ENCODE results near the gene TIMELESS. TPM values are rescaled to one million over a fixed set of nuclear protein-coding genes. Genes with fewer than 3 reads are reported as not detected.

The TIMELESS gene
- polyA plus RNA-seq (2012; ENCODE audit: insufficient read length, low read depth): 17.2 TPM

DNA sequence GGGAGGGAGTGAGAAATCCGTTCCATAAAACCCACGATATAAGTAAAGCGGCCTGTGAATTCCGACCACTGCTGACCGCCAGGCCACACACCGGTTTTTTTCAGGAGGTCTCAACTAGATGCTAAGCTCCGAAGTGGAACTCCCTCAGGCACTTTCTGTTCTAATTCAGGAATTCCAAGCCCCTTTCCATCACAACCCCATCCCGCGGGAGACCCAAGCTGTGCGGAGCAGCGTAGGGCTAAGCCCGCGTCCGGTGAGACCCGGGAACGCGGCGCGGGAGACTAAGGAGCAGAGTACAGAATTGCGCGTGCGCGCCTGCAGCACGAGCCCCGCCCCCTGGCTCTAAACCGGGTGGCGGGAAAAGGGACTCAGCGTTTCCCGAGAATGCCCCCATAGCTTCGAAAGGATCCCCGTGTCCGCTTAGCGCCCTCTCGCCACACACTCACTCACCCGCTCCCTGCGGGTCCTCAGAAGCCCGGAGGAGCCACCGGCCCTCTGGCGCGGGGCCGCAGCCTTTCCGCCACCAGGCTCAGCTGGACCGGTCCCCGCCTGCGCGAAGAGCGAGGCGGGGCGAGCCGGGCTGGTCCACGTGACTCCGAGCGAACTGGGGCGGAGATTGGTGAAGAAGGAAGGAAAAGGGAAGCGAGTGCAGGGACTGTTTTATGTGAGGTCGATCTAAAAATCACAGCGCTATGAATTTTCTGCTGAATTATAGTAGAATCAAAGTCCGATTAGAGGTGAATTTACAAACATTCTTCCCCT lies at the start of gene TIMELESS:
Gene TIMELESS, minus strand, starts transcription at position 567 of the 762 bp plus-strand sequence. CDS start 15,256 bp downstream, outside the sequence.
- peak; percentile 86; the same call in 1 of the 2 replicates for TF ChIP-seq SIN3A (IDR thresholded peaks at IDR 0.05; ENCODE audit: borderline replicate concordance, insufficient read depth, low read length)
- TF ChIP-seq POLR2AphosphoS5 (IDR thresholded peaks at IDR 0.05; ENCODE audit: low read depth, low read length): peak; percentile 98
- TF ChIP-seq, protein P1, sequence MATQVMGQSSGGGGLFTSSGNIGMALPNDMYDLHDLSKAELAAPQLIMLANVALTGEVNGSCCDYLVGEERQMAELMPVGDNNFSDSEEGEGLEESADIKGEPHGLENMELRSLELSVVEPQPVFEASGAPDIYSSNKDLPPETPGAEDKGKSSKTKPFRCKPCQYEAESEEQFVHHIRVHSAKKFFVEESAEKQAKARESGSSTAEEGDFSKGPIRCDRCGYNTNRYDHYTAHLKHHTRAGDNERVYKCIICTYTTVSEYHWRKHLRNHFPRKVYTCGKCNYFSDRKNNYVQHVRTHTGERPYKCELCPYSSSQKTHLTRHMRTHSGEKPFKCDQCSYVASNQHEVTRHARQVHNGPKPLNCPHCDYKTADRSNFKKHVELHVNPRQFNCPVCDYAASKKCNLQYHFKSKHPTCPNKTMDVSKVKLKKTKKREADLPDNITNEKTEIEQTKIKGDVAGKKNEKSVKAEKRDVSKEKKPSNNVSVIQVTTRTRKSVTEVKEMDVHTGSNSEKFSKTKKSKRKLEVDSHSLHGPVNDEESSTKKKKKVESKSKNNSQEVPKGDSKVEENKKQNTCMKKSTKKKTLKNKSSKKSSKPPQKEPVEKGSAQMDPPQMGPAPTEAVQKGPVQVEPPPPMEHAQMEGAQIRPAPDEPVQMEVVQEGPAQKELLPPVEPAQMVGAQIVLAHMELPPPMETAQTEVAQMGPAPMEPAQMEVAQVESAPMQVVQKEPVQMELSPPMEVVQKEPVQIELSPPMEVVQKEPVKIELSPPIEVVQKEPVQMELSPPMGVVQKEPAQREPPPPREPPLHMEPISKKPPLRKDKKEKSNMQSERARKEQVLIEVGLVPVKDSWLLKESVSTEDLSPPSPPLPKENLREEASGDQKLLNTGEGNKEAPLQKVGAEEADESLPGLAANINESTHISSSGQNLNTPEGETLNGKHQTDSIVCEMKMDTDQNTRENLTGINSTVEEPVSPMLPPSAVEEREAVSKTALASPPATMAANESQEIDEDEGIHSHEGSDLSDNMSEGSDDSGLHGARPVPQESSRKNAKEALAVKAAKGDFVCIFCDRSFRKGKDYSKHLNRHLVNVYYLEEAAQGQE (IDR thresholded peaks at IDR 0.05; ENCODE audit: insufficient read depth in 1 of 2, low read depth in 2 of 2, low read length in 2 of 2): peak in 1 of 2 experiments; percentile 8; a peak in 1 of 4 replicates
- 0 out of 2 replicates have a peak, but pooled peaks have one; percentile 45 for TF ChIP-seq TAF1 (IDR thresholded peaks at IDR 0.05; ENCODE audit: borderline replicate concordance, insufficient read depth, low read length)
- TF ChIP-seq FOXP2 (optimal IDR thresholded peaks at IDR 0.05; ENCODE audit: borderline replicate concordance, extremely low read depth, extremely low read length, insufficient read depth): peak; percentile 18

- no peak for TF ChIP-seq SIN3A (IDR thresholded peaks at IDR 0.05; ENCODE audit: borderline replicate concordance, insufficient read depth, low read length)
- TF ChIP-seq, protein P1 (IDR thresholded peaks at IDR 0.05; ENCODE audit: insufficient read depth in 1 of 2, low read depth in 2 of 2, low read length in 2 of 2): no peak
- TF ChIP-seq FOXP2 (optimal IDR thresholded peaks at IDR 0.05; ENCODE audit: borderline replicate concordance, extremely low read depth, extremely low read length, insufficient read depth): no peak
- TF ChIP-seq POLR2AphosphoS5 (IDR thresholded peaks at IDR 0.05; ENCODE audit: low read depth, low read length): no peak
- TF ChIP-seq TAF1 (IDR thresholded peaks at IDR 0.05; ENCODE audit: borderline replicate concordance, insufficient read depth, low read length): no peak
Observed at GRCh38 chr12:56490360-56490759, 41.1 kb upstream of the TIMELESS start.

GRCh38 chr12:56488041-56488955 lies 39.1 kb upstream of the TIMELESS start, which contains the start of gene GLS2:
TSS of gene GLS2 (minus strand) at chr12:56488161. CDS start at chr12:56488118, 43 bp downstream.
- TF ChIP-seq FOXP2 (optimal IDR thresholded peaks at IDR 0.05; ENCODE audit: borderline replicate concordance, extremely low read depth, extremely low read length, insufficient read depth) (no peak), POLR2AphosphoS5 (IDR thresholded peaks at IDR 0.05; ENCODE audit: low read depth, low read length) (no peak), TAF1 (IDR thresholded peaks at IDR 0.05; ENCODE audit: borderline replicate concordance, insufficient read depth, low read length) (no peak), SIN3A (IDR thresholded peaks at IDR 0.05; ENCODE audit: borderline replicate concordance, insufficient read depth, low read length) (no peak)
- TF ChIP-seq, protein P1 (IDR thresholded peaks at IDR 0.05; ENCODE audit: insufficient read depth in 1 of 2, low read depth in 2 of 2, low read length in 2 of 2): no peak

- TF ChIP-seq SIN3A (IDR thresholded peaks at IDR 0.05; ENCODE audit: borderline replicate concordance, insufficient read depth, low read length) (no peak), POLR2AphosphoS5 (IDR thresholded peaks at IDR 0.05; ENCODE audit: low read depth, low read length) (no peak), TAF1 (IDR thresholded peaks at IDR 0.05; ENCODE audit: borderline replicate concordance, insufficient read depth, low read length) (no peak), FOXP2 (optimal IDR thresholded peaks at IDR 0.05; ENCODE audit: borderline replicate concordance, extremely low read depth, extremely low read length, insufficient read depth) (no peak)
- TF ChIP-seq, protein P1 (IDR thresholded peaks at IDR 0.05; ENCODE audit: insufficient read depth in 1 of 2, low read depth in 2 of 2, low read length in 2 of 2): no peak
Observed at GRCh38 chr12:56487448-56488040, 38.3 kb upstream of the TIMELESS start.
